IMR-90 (cell line): Measurements from ENCODE around the gene FKBP4. TPM values are rescaled to one million over a fixed set of nuclear protein-coding genes. Genes with fewer than 3 reads are reported as not detected.

Source experiments
- ATAC-seq: fragments of 200-7000 bp; cut with Tn5 transposase; 2 replicates; pipeline ENCODE4 v1.9.1; 2020; ENCODE audit warnings: low read depth, mild to moderate bottlenecking, moderate library complexity
- BruUV-seq: library from RNA; stranded (reverse); fragments of 400-500 nt; replicated peaks from 2 replicates; lab custom pipeline; 2021; lab: Mats Ljungman, UMichigan
- CTCF ChIA-PET: fragments of 300-600 bp; formaldehyde crosslinking; extraction: SDS; loops from one replicate; lab custom pipeline; 2021; ENCODE audit warnings: antibody characterized with exemption; lab: Yijun Ruan, JAX
- POLR2A ChIA-PET: fragments of 300-600 bp; sonication (Branson Sonifier 250); formaldehyde crosslinking; loops from one replicate; lab custom pipeline; 2022; ENCODE audit warnings: antibody characterized with exemption; ENCODE audit not compliant: unreplicated experiment; lab: Charles Lee
- DNase-seq: peaks from one replicate; pipeline ENCODE4 v3.0.0; 2013
- H2AFZ ChIP-seq: replicated peaks from 2 replicates; pipeline ENCODE3; 2013; ENCODE audit warnings: low read length, mild to moderate bottlenecking; ENCODE audit not compliant: poor library complexity
- H2AK5ac ChIP-seq: 2 replicates; pipeline ENCODE4 v1.6.1; 2013; ENCODE audit warnings: low read depth, low read length, inconsistent platforms
- H2AK9ac ChIP-seq: replicated peaks from 2 replicates; pipeline ENCODE3; 2013; ENCODE audit warnings: mild to moderate bottlenecking, low read depth, low read length, moderate library complexity; ENCODE audit not compliant: poor library complexity
- H2BK120ac ChIP-seq: 2 replicates; pipeline ENCODE4 v1.6.1; 2013; ENCODE audit warnings: low read depth, low read length, inconsistent platforms
- H2BK15ac ChIP-seq: 3 replicates; pipeline ENCODE4 v1.6.1; 2013; ENCODE audit warnings: low read depth, low read length, inconsistent platforms
- H2BK20ac ChIP-seq: 2 replicates; pipeline ENCODE4 v1.6.1; 2013; ENCODE audit warnings: low read depth, mild to moderate bottlenecking, inconsistent platforms, low read length, moderate library complexity
- H2BK5ac ChIP-seq: 2 replicates; pipeline ENCODE4 v1.6.1; 2013; ENCODE audit warnings: mild to moderate bottlenecking, low read depth, low read length, inconsistent platforms; ENCODE audit not compliant: poor library complexity, severe bottlenecking
- H3K14ac ChIP-seq: replicated peaks from 2 replicates; pipeline ENCODE4 v1.6.1; 2013; ENCODE audit warnings: low read depth, low read length, inconsistent platforms
- H3K18ac ChIP-seq: 2 replicates; pipeline ENCODE4 v1.6.1; 2013; ENCODE audit warnings: low read depth, low read length, control low read depth
- H3K23ac ChIP-seq: 2 replicates; pipeline ENCODE4 v1.6.1; 2013; ENCODE audit warnings: low read depth, low read length, inconsistent platforms
- H3K27ac ChIP-seq: 2 replicates; pipeline ENCODE4 v1.5.1; 2013; ENCODE audit warnings: mild to moderate bottlenecking, control low read depth, low read length; ENCODE audit not compliant: insufficient read depth
- H3K27me3 ChIP-seq: 2 replicates; pipeline ENCODE4 v1.6.1; 2013; ENCODE audit warnings: low read length; ENCODE audit not compliant: control insufficient read depth, insufficient read depth
- H3K36me3 ChIP-seq: 2 replicates; pipeline ENCODE4 v1.6.1; 2013; ENCODE audit warnings: low read length, mixed read lengths; ENCODE audit not compliant: control insufficient read depth, insufficient read depth
- H3K4ac ChIP-seq: 2 replicates; pipeline ENCODE4 v1.6.1; 2013; ENCODE audit warnings: low read depth, low read length, inconsistent platforms
- H3K4me1 ChIP-seq: 2 replicates; pipeline ENCODE4 v1.6.1; 2013; ENCODE audit warnings: low read length, mixed read lengths; ENCODE audit not compliant: control insufficient read depth, insufficient read depth
- H3K4me2 ChIP-seq: 2 replicates; pipeline ENCODE4 v1.6.1; 2013; ENCODE audit warnings: low read depth, mild to moderate bottlenecking, control low read depth, low read length, moderate library complexity
- H3K4me3 ChIP-seq: 2 replicates; pipeline ENCODE4 v1.5.1; 2013; ENCODE audit warnings: low read depth, mild to moderate bottlenecking, control low read depth, low read length, moderate library complexity; ENCODE audit not compliant: insufficient read depth
- H3K56ac ChIP-seq: 2 replicates; pipeline ENCODE4 v1.6.1; 2013; ENCODE audit warnings: low read length, inconsistent platforms; ENCODE audit not compliant: insufficient read depth; ENCODE audit errors: extremely low read depth
- H3K79me1 ChIP-seq, 2 experiments: 2 replicates each; pipeline ENCODE4 v1.6.1; 2013; ENCODE audit warnings: low read length in 2 of 2, inconsistent platforms in 1 of 2, low read depth in 1 of 2
- H3K9ac ChIP-seq: 2 replicates; pipeline ENCODE4 v1.6.1; 2013; ENCODE audit warnings: low read depth, low read length, control low read depth
- H3K9me1 ChIP-seq: 2 replicates; pipeline ENCODE4 v1.6.1; 2013; ENCODE audit warnings: low read length, inconsistent platforms; ENCODE audit not compliant: insufficient read depth
- H3K9me3 ChIP-seq: 2 replicates; pipeline ENCODE4 v1.6.1; 2013; ENCODE audit warnings: low read length; ENCODE audit not compliant: control insufficient read depth, insufficient read depth
- H4K20me1 ChIP-seq: 2 replicates; pipeline ENCODE4 v1.6.1; 2013; ENCODE audit warnings: low read length, inconsistent platforms; ENCODE audit not compliant: insufficient read depth
- H4K5ac ChIP-seq: 2 replicates; pipeline ENCODE4 v1.6.1; 2013; ENCODE audit warnings: mild to moderate bottlenecking, low read depth, low read length, control low read depth
- H4K8ac ChIP-seq, 2 experiments: 2 replicates each; pipeline ENCODE4 v1.6.1; 2013; ENCODE audit warnings: low read depth in 2 of 2, low read length in 2 of 2, control low read depth in 1 of 2, inconsistent platforms in 1 of 2
- H4K91ac ChIP-seq: 2 replicates; pipeline ENCODE4 v1.6.1; 2013; ENCODE audit warnings: low read depth, low read length, inconsistent platforms; ENCODE audit not compliant: insufficient read depth
- BHLHE40 ChIP-seq: fragments of 150-350 bp; IDR thresholded peaks from 2 replicates; pipeline ENCODE4 v1.6.1; 2016; ENCODE audit warnings: mild to moderate bottlenecking, low read depth, low read length
- CEBPB ChIP-seq: IDR thresholded peaks from 2 replicates; pipeline ENCODE4 v1.6.1; 2012; ENCODE audit warnings: low read depth, low read length, improper control_type of control experiment
- CHD1 ChIP-seq: IDR thresholded peaks from 2 replicates; pipeline ENCODE4 v1.6.1; 2012; ENCODE audit warnings: low read depth, low read length, improper control_type of control experiment
- MAFK ChIP-seq: IDR thresholded peaks from 2 replicates; pipeline ENCODE4 v1.6.1; 2012; ENCODE audit warnings: low read depth, low read length, improper control_type of control experiment
- MAZ ChIP-seq: IDR thresholded peaks from 2 replicates; pipeline ENCODE4 v1.6.1; 2012; ENCODE audit warnings: low read depth, mild to moderate bottlenecking, low read length, improper control_type of control experiment, moderate library complexity, borderline replicate concordance
- MXI1 ChIP-seq: IDR thresholded peaks from 2 replicates; pipeline ENCODE4 v1.6.1; 2012; ENCODE audit warnings: low read depth, mild to moderate bottlenecking, low read length, moderate library complexity, borderline replicate concordance
- NFE2L2 ChIP-seq: fragments of 150-350 bp; IDR thresholded peaks from 2 replicates; pipeline ENCODE4 v1.6.1; 2016; ENCODE audit warnings: low read depth, mild to moderate bottlenecking, low read length
- POLR2A ChIP-seq: IDR thresholded peaks from 2 replicates; pipeline ENCODE4 v1.6.1; 2012; ENCODE audit warnings: mild to moderate bottlenecking, low read depth, low read length
- RAD21 ChIP-seq: IDR thresholded peaks from 2 replicates; pipeline ENCODE4 v1.6.1; 2012; ENCODE audit warnings: low read length, improper control_type of control experiment
- RCOR1 ChIP-seq: IDR thresholded peaks from 2 replicates; pipeline ENCODE4 v1.6.1; 2012; ENCODE audit warnings: mild to moderate bottlenecking, low read length, improper control_type of control experiment; ENCODE audit not compliant: insufficient replicate concordance
- RFX5 ChIP-seq: IDR thresholded peaks from 2 replicates; pipeline ENCODE4 v1.8.0; 2012; ENCODE audit warnings: low read depth, mild to moderate bottlenecking, low read length, moderate library complexity
- SMC3 ChIP-seq: fragments of 150-350 bp; IDR thresholded peaks from 2 replicates; pipeline ENCODE4 v1.6.1; 2016; ENCODE audit warnings: low read depth, mild to moderate bottlenecking, antibody characterized with exemption, low read length, moderate library complexity
- WGBS, 2 experiments: methylation state at CpG; one replicate each; pipeline versions ENCODE4 v1.1.5 to v1.1.7; 2013; ENCODE audit warnings: missing lambda C conversion rate in 2 of 2; ENCODE audit not compliant: insufficient read length in 1 of 2; ENCODE audit errors: extremely low coverage in 2 of 2; 5-methylcytosine and 5-hydroxymethylcytosine counted together
- dilution Hi-C: fragments of 300-500 bp; cut with HindIII; formaldehyde crosslinking; loops from one replicate; pipeline ENCODE4 v1.14.3; 2018; ENCODE audit warnings: low sequenced_read_pairs; ENCODE audit not compliant: unreplicated experiment
- in situ Hi-C: fragments of 300-500 bp; cut with MboI; formaldehyde crosslinking; loops from 3 replicates; pipeline ENCODE4 v1.14.3; 2019; ENCODE audit warnings: low sequenced_read_pairs, inconsistent platforms, mixed read lengths
- intact Hi-C: fragments of 100-400 bp; cut with micrococcal nuclease; formaldehyde crosslinking; loops from 2 replicates; pipeline ENCODE4 v1.10.0; 2022
- polyA plus RNA-seq, 3 experiments: library from polyadenylated mRNA; depleted of rRNA; stranded (reverse); fragments of >200 nt; gene quantifications; 2 replicates each; pipeline ENCODE4 v1.2.3, GENCODE V29; 2012; ENCODE audit warnings: low replicate concordance in 1 of 3
- total RNA-seq: library from RNA; depleted of rRNA; stranded (reverse); fragments of >200 nt; gene quantifications from 2 replicates; pipeline ENCODE4 v1.2.3, GENCODE V29; 2012
- TF ChIP-seq, protein P1 (sequence below): fragments of 150-350 bp; IDR thresholded peaks from 2 replicates; pipeline ENCODE4 v1.6.1; 2016; ENCODE audit warnings: low read depth, mild to moderate bottlenecking, low read length, moderate library complexity, borderline replicate concordance

The FKBP4 gene
- total and polyA plus RNA-seq, 2 of the 4 experiments (the other 2 are of a cell fraction) = 35.7 to 36.0 TPM

DNA sequence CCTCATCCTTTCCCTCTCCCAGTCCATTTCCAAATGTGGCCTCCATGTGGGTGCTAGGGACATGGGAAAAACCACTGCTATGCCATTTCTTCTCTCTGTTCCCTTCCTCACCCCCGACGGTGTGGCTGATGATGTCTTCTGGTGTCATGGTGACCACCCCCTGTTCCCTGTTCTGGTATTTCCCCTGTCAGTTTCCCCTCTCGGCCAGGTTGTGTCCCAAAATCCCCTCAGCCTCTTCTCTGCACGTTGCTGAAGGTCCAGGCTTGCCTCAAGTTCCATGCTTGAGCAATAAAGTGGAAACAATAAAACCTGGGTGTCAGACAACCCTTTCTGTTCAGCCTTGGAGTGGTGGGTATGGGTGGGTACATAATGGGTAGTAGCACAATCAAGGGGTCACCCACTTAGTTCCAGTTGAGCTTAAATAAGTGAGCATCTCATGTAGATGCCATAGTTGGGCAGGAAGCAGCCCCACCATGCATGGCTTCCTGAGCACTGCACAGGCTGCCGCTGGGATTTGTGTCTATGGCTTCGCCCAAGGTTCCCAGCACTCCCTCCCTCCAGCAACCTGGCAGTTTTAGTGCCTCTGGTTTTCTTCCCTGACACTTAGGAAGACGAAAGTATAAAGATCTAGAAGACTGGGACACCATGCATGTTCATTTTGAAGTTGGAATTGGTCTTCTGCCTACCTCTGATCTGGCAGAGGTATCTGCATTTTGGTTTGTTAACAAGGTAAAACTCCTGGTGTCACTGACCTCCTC, 9.0 kb downstream of the FKBP4 start:
- Histone ChIP-seq H3K9ac (no peak overlapping the region), H3K56ac (no peak overlapping the region), H3K4me3 (no peak overlapping the region), H3K9me1 (0 out of 2 replicates have a peak, but pooled peaks cover 13% of the 10 kb centered on the region), H4K20me1 (peaks cover 14% of the 10 kb centered on the region; the same call in 1 of the 2 replicates), H2AK5ac (no peak overlapping the region), H3K36me3 (peaks cover 30% of the 10 kb centered on the region), H2BK20ac (no peak overlapping the region), H3K14ac (no peak overlapping the region), H3K23ac (no peak overlapping the region; the same call in 1 of the 2 replicates), H3K4me1 (peaks cover 13% of the 10 kb centered on the region), H3K27me3 (no peaks in the 10 kb centered on the region), H3K4ac (no peak overlapping the region), H3K9me3 (no peaks in the 10 kb centered on the region), H4K8ac (no peak overlapping the region), H4K91ac (no peak overlapping the region), H3K27ac (no peak overlapping the region), H3K79me1 (peaks cover 5 to 19% of the 10 kb centered on the region in 2 experiments), H3K18ac (no peak overlapping the region), H3K4me2 (no peak overlapping the region), H2BK15ac (no peak overlapping the region), H2BK5ac (peak overlapping the region; percentile 19), H2BK120ac (no peak overlapping the region), H4K5ac (no peak overlapping the region), H2AFZ (no peak overlapping the region), H2AK9ac (no peak overlapping the region)
- 92% methylated on average over 2 of the region's 7 CpGs; no CpG with 5 or more reads in 1 of the 2 experiments for WGBS, 2 experiments
- CTCF ChIA-PET = no interaction called here
- dilution Hi-C loops = no loop called here
- in situ Hi-C loops = no loop called here
- POLR2A ChIA-PET = no interaction called here
- no TSS peak for BruUV-seq
- DNase-seq (no peak), ATAC-seq (no peak)
- intact Hi-C loops = no loop called here
- TF ChIP-seq BHLHE40 = no peak
- no peak for TF ChIP-seq RCOR1
- TF ChIP-seq CHD1 = no peak
- TF ChIP-seq MAFK = no peak
- TF ChIP-seq SMC3 = no peak
- TF ChIP-seq NFE2L2 = no peak
- no peak for TF ChIP-seq MXI1
- no peak for TF ChIP-seq POLR2A
- TF ChIP-seq MAZ = no peak
- TF ChIP-seq, protein P1, sequence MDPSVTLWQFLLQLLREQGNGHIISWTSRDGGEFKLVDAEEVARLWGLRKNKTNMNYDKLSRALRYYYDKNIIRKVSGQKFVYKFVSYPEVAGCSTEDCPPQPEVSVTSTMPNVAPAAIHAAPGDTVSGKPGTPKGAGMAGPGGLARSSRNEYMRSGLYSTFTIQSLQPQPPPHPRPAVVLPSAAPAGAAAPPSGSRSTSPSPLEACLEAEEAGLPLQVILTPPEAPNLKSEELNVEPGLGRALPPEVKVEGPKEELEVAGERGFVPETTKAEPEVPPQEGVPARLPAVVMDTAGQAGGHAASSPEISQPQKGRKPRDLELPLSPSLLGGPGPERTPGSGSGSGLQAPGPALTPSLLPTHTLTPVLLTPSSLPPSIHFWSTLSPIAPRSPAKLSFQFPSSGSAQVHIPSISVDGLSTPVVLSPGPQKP = no peak
- TF ChIP-seq RAD21 = no peak
- no peak for TF ChIP-seq RFX5
- TF ChIP-seq CEBPB = no peak
